HepG2 (cell line): ENCODE data around the gene NGFR. TPM values are rescaled to one million over a fixed set of nuclear protein-coding genes. Genes with fewer than 3 reads are reported as not detected.
A peak's percentile ranks its signal among the peaks of the same experiment; 100 is the strongest.

Experiments
- ATF6 ChIP-seq: sonication (generic); formaldehyde crosslinking; conservative IDR thresholded peaks from 2 replicates; pipeline ENCODE4 v1.4.0; 2020; ENCODE audit warnings: missing genetic modification reagents
- FUBP1 ChIP-seq: sonication (generic); formaldehyde crosslinking; IDR thresholded peaks from 2 replicates; pipeline ENCODE4 v1.5.1; 2020; ENCODE audit warnings: missing genetic modification reagents, mild to moderate bottlenecking, borderline replicate concordance
- MLLT10 ChIP-seq: sonication (generic); formaldehyde crosslinking; IDR thresholded peaks from 2 replicates; pipeline ENCODE4 v1.4.0; 2020; ENCODE audit warnings: missing genetic modification reagents
- PRMT3 ChIP-seq: sonication (generic); formaldehyde crosslinking; IDR thresholded peaks from 2 replicates; pipeline ENCODE4 v1.8.1; 2022; ENCODE audit warnings: low read depth, mild to moderate bottlenecking, moderate library complexity, missing genetic modification reagents, borderline replicate concordance
- SATB2 ChIP-seq: sonication (generic); formaldehyde crosslinking; IDR thresholded peaks from 2 replicates; pipeline ENCODE4 v1.5.0; 2020; ENCODE audit warnings: missing genetic modification reagents
- SKI ChIP-seq: fragments of 450-650 bp; IDR thresholded peaks from one replicate; pipeline ENCODE4 v1.6.1; 2018; ENCODE audit warnings: mild to moderate bottlenecking; ENCODE audit not compliant: partially characterized antibody
- SNRNP70 ChIP-seq: fragments of 200-400 bp; formaldehyde crosslinking; IDR thresholded peaks from 2 replicates; pipeline ENCODE4 v1.6.1; 2017; ENCODE audit warnings: mild to moderate bottlenecking, low read depth, low read length, moderate library complexity
- STAG1 ChIP-seq: sonication (generic); formaldehyde crosslinking; IDR thresholded peaks from 2 replicates; pipeline ENCODE4 v1.4.0; 2020; ENCODE audit warnings: missing genetic modification reagents
- TCF7 ChIP-seq: sonication (generic); IDR thresholded peaks from 2 replicates; pipeline ENCODE4 v1.6.1; 2016; ENCODE audit warnings: antibody characterized with exemption, low read depth
- TOPORS ChIP-seq: sonication (generic); formaldehyde crosslinking; IDR thresholded peaks from 2 replicates; pipeline ENCODE4 v1.8.0; 2023; ENCODE audit warnings: mild to moderate bottlenecking, missing genetic modification reagents
- ZNF225 ChIP-seq: sonication (generic); formaldehyde crosslinking; IDR thresholded peaks from 2 replicates; pipeline ENCODE4 v1.4.0; 2020; ENCODE audit warnings: mild to moderate bottlenecking, missing genetic modification reagents
- ZNF263 ChIP-seq: sonication (generic); formaldehyde crosslinking; IDR thresholded peaks from 2 replicates; pipeline ENCODE4 v1.4.0; 2020; ENCODE audit warnings: missing genetic modification reagents
- ZNF550 ChIP-seq: sonication (generic); formaldehyde crosslinking; IDR thresholded peaks from 2 replicates; pipeline ENCODE4 v1.4.0; 2020; ENCODE audit warnings: mild to moderate bottlenecking, missing genetic modification reagents, borderline replicate concordance
- polyA plus RNA-seq, 8 experiments: library from polyadenylated mRNA; depleted of rRNA in 3 of 8; stranded (reverse) in 7 of 8; unstranded in 1 of 8; fragments of >200 nt; fragmentation: Illumina TruSeq in 4 of 8; extraction: Trizol in 4 of 8; gene quantifications; 2 replicates each; pipeline versions ENCODE4 v1.2.1 to v1.2.3, GENCODE V29; 2011 to 2016; ENCODE audit warnings: low read depth in 4 of 8, missing spikeins in 1 of 8, mixed read lengths in 1 of 8; ENCODE audit not compliant: insufficient read depth in 1 of 8
- total RNA-seq, 5 experiments: library from RNA; depleted of rRNA; stranded (reverse); fragments of >200 nt; fragmentation: Illumina TruSeq; extraction: Trizol; gene quantifications; 2 replicates each; pipeline ENCODE4 v1.2.3, GENCODE V29; 2016; ENCODE audit warnings: low read depth in 1 of 5
- TF ChIP-seq, protein P1 (sequence below): sonication (generic); formaldehyde crosslinking; IDR thresholded peaks from 2 replicates; pipeline ENCODE4 v1.4.0; 2020; ENCODE audit warnings: low read depth, mild to moderate bottlenecking, missing genetic modification reagents
- TF ChIP-seq, protein P2 (sequence below): sonication (generic); formaldehyde crosslinking; IDR thresholded peaks from 2 replicates; pipeline ENCODE4 v1.5.1; 2020; ENCODE audit warnings: mild to moderate bottlenecking, missing genetic modification reagents, borderline replicate concordance
- TF ChIP-seq, protein P3 (sequence below): sonication (generic); formaldehyde crosslinking; IDR thresholded peaks from 2 replicates; pipeline ENCODE4 v1.5.1; 2020; ENCODE audit warnings: missing genetic modification reagents, mild to moderate bottlenecking, borderline replicate concordance

The NGFR gene
- total and polyA plus RNA-seq, 2 of the 13 experiments (the other 11 are each of a cell fraction or from before 2014, with no cell fraction given), result 1.1 to 1.8 TPM

DNA sequence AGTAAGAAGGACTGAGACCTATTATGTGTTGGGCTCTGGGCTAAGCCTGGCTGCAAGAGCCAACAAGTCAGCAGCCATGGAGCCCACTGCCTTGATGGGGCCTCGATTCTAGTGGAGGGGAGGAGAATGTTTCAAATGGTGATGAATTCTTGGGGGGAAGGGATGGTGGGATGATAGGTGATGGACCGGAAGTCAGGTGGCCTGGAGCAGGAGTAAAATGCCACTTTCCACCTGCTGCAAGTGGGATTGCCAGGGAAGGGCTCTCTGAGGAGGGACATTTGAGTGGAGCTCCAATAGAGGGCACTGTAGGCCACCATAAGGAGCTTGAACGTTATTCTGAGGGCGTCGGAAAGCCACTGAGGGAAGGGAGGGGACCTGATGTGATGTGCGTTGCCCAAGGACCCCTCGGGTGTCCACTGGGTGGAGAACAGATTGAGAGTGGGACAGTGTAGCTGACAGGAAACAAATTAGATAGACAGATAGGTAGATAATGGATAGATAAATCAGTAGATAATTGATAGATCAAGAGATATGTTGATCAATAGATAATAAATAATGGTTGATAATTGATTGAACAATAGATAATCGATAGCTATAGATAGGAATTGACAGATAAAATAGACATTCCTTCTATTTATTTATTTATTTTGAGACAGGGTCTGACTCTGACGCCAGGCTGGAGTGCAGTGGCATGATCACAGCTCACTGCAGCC lies 62.4 kb downstream of the NGFR start (continued):
- no peak for TF ChIP-seq ATF6
- no peak for TF ChIP-seq SATB2 (CRISPR knock-in tag)
- TF ChIP-seq PRMT3 (CRISPR knock-in tag), result no peak
- TF ChIP-seq, protein P1, sequence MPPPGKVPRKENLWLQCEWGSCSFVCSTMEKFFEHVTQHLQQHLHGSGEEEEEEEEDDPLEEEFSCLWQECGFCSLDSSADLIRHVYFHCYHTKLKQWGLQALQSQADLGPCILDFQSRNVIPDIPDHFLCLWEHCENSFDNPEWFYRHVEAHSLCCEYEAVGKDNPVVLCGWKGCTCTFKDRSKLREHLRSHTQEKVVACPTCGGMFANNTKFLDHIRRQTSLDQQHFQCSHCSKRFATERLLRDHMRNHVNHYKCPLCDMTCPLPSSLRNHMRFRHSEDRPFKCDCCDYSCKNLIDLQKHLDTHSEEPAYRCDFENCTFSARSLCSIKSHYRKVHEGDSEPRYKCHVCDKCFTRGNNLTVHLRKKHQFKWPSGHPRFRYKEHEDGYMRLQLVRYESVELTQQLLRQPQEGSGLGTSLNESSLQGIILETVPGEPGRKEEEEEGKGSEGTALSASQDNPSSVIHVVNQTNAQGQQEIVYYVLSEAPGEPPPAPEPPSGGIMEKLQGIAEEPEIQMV (CRISPR knock-in tag), result no peak
- TF ChIP-seq MLLT10 (CRISPR knock-in tag), result no peak
- no peak for TF ChIP-seq FUBP1 (CRISPR knock-in tag)
- TF ChIP-seq, protein P2, sequence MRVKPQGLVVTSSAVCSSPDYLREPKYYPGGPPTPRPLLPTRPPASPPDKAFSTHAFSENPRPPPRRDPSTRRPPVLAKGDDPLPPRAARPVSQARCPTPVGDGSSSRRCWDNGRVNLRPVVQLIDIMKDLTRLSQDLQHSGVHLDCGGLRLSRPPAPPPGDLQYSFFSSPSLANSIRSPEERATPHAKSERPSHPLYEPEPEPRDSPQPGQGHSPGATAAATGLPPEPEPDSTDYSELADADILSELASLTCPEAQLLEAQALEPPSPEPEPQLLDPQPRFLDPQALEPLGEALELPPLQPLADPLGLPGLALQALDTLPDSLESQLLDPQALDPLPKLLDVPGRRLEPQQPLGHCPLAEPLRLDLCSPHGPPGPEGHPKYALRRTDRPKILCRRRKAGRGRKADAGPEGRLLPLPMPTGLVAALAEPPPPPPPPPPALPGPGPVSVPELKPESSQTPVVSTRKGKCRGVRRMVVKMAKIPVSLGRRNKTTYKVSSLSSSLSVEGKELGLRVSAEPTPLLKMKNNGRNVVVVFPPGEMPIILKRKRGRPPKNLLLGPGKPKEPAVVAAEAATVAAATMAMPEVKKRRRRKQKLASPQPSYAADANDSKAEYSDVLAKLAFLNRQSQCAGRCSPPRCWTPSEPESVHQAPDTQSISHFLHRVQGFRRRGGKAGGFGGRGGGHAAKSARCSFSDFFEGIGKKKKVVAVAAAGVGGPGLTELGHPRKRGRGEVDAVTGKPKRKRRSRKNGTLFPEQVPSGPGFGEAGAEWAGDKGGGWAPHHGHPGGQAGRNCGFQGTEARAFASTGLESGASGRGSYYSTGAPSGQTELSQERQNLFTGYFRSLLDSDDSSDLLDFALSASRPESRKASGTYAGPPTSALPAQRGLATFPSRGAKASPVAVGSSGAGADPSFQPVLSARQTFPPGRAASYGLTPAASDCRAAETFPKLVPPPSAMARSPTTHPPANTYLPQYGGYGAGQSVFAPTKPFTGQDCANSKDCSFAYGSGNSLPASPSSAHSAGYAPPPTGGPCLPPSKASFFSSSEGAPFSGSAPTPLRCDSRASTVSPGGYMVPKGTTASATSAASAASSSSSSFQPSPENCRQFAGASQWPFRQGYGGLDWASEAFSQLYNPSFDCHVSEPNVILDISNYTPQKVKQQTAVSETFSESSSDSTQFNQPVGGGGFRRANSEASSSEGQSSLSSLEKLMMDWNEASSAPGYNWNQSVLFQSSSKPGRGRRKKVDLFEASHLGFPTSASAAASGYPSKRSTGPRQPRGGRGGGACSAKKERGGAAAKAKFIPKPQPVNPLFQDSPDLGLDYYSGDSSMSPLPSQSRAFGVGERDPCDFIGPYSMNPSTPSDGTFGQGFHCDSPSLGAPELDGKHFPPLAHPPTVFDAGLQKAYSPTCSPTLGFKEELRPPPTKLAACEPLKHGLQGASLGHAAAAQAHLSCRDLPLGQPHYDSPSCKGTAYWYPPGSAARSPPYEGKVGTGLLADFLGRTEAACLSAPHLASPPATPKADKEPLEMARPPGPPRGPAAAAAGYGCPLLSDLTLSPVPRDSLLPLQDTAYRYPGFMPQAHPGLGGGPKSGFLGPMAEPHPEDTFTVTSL, result no peak
- no peak for TF ChIP-seq SNRNP70
- no peak for TF ChIP-seq TCF7
- no peak for TF ChIP-seq ZNF263 (CRISPR knock-in tag)
- 0 out of 2 replicates have a peak, but pooled peaks have one; percentile 25 for TF ChIP-seq TOPORS (CRISPR knock-in tag)
- peak; percentile 84 for TF ChIP-seq STAG1 (CRISPR knock-in tag)
- no peak for TF ChIP-seq SKI
- TF ChIP-seq, protein P3, sequence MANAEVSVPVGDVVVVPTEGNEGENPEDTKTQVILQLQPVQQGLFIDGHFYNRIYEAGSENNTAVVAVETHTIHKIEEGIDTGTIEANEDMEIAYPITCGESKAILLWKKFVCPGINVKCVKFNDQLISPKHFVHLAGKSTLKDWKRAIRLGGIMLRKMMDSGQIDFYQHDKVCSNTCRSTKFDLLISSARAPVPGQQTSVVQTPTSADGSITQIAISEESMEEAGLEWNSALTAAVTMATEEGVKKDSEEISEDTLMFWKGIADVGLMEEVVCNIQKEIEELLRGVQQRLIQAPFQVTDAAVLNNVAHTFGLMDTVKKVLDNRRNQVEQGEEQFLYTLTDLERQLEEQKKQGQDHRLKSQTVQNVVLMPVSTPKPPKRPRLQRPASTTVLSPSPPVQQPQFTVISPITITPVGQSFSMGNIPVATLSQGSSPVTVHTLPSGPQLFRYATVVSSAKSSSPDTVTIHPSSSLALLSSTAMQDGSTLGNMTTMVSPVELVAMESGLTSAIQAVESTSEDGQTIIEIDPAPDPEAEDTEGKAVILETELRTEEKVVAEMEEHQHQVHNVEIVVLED, result no peak
- TF ChIP-seq ZNF225 (CRISPR knock-in tag), result peak; percentile 45; the same call in 1 of the 2 replicates
- TF ChIP-seq ZNF550, result 0 out of 2 replicates have a peak, but pooled peaks have one; percentile 20
